HG03378 (cell line): ENCODE results near the gene KIF25.

ENCODE experiments used
- ATAC-seq: cut with Tn5 transposase; IDR thresholded peaks from one replicate; pipeline ENCODE4 v1.9.1; 2021; ENCODE audit warnings: mild to moderate bottlenecking, moderate library complexity; ENCODE audit not compliant: unreplicated experiment

The KIF25 gene

DNA sequence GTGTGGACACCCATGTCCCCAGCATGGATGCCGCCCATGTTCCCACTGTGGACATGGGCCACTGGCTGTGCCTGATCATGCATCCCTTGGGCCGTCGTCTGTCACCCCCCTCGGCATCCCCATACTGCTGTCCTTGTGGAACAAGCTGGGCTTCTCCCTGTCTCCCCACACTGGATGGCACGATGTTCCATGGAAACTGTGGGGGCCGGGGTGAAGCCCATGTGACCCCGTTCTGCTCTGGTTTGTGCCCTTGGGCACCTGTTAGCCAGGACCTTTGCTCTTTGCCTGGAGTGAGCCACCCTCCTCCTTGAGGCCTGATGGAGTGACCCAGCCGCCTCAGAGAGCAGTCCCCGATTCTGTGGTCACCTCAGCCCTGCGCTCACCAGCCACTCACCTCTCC is 89.1 kb downstream of the KIF25 start:
- no peak for ATAC-seq

DNA sequence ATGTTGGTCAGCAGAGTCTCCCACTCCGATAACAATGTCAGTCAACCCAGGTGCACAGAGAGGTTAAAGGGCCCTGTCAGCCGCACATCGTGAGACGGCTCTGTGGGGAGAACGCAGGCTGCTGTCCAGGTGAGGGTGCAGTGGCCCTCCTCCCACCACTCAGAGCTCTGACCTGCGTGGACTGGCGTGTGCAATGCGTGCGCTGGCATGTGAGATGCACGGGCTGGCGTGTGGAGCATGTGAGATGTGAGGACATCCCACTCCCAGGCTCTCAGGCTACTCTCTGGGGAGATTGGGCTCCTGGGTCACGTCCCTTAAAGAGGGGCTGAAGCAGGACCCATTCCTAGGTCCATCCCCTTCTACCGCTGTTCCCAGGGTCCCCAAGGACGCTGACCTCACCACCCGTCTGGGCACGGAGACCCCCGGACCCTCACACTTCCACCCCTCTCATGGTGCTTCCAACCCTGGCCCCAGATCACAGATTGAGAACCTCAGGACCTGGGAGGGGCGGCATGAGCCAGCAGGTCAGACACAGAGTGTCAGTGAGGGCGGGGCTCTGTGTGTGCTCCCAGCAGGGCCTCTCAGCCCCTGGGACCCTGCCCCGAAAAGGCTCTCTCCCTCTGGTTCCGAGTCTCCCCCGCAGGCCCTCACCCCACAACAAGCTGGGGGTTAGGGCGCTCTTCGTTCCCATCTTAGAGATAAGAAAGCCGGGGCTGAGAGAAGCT is 90.1 kb downstream of the KIF25 start:
- ATAC-seq: no peak

DNA sequence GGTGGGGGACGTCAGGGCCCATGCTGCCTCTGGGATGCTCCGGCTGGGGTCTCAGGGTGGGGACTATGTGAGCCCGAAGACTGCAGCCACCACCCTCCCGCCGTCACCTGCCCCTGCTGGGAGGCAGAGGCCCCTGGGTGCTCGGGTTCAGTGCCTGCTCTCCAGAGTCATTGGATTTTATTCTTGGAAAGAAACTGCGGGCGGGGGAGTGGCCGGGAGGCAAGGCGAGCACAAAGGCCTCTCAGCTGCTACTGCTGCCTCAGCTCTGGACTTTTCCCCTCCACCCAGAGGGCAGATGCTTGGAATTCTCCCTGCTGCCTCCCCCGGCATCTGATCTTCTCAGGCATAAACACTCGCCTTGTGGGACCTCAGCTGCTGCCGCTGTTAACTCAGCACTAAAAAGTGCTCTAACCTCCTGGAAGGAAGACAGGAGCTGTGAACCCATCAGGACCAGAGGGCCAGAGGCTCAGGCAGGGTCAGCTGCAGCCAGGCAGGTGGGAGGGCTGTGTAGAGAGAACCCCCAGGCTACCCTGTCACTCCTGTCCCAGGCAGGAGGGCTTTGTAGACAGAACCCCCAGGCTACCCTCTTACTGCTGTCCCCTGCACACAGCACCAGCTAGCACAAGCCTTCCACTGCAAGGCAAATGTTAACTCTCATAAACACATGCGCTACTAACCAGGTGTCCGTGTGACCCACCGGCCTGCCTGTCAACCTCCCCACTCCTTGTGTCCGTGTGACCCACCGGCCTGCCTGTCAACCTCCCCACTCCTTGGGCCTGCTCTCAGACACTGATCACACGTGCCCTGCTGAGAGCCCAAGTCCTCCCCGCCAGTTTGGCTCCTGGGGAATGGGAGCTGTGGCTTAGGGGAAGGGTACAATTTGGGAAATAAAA is 90.9 kb downstream of the KIF25 start:
- no peak for ATAC-seq

DNA sequence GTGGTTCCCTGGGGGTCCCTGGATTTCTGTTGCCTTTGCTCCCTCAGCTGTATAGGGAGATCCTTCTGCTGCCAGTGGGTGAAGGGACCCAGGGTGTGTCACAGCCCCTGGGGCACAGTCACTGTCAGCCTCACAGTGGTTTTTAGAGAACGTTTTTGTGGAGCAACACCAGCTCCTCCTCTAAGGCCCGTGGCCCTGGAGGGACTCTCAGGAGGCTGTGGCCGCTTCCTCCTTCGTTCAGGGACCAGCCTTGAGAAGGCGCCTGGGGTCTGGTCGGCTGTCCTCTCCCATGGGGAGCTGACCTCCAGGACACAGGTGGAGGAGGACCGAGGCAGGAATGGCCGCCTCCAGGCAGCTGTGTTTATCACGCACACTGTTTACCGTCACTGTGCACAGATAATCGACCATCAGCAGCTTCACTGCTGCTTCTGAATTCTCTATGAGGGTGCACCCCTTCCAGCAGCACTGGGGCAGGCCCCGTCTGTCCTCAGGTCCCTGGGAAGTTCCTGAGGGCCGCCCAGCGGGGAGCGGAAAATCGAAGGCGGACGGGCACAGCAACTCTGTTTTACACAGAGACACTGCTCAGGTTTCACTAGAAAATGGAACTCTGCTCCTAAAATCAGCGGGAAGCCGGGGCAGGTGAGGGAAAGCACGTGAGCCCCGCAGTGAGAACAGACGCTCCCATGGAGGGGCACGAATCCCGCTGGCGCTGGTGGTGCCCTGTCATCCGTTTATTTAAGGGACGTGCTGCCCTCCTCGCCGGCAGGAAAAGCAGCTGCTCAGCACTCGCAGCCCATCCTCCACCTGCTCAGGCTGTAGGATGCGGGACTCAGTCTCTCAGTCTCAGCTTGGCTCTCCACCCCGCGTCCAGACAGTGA is 92.0 kb downstream of the KIF25 start:
- no peak for ATAC-seq

DNA sequence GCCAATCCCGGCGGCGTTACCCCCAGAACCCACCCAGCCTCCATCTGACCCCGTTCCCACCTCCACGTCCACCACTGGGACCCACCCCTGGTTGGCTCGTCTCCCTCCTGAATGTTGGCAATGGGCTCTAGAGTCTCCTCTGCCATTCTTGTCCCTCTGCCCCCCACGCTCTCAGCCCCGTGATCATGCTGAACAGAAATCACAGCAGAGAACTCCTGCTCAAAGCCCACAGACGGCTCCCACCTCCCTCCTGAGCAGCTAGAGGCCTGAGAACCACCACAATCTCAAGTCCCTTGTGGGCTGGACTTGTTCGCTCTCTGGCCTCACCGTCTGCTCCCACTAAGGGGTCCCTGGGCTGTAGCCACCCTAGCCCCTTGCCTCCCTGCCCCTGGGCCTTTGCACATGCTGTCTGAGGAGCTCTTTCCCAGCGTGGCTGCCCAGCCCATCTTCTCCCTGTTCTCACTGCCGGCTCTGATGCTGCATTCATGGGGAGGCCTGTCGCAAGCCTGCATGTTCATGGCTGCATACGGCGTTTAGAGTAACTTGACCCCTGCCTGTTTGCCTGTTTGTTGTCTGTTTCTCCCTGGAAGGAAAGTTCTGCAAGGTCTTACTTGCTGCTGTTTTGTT is 92.7 kb downstream of the KIF25 start:
- ATAC-seq: no peak

DNA sequence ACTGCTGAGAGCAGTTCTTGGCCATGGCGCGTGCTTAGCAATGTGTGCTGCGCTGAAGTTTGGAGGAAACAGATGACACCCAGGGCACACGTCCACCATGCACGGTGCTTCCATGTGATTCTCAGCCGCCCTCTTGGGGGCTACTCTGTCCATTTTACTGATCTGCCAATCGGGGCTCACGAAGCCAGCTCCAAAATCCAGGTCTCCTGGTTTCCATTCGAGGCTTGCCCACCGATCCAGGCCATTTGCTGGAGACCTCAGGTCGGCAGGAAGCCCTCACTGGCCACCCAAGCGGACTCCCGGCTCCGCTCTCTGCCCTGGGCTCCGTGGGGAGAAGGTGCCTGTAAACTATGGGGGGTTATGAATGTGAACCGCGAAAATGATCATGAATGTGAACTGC is 93.2 kb downstream of the KIF25 start:
- no peak for ATAC-seq

DNA sequence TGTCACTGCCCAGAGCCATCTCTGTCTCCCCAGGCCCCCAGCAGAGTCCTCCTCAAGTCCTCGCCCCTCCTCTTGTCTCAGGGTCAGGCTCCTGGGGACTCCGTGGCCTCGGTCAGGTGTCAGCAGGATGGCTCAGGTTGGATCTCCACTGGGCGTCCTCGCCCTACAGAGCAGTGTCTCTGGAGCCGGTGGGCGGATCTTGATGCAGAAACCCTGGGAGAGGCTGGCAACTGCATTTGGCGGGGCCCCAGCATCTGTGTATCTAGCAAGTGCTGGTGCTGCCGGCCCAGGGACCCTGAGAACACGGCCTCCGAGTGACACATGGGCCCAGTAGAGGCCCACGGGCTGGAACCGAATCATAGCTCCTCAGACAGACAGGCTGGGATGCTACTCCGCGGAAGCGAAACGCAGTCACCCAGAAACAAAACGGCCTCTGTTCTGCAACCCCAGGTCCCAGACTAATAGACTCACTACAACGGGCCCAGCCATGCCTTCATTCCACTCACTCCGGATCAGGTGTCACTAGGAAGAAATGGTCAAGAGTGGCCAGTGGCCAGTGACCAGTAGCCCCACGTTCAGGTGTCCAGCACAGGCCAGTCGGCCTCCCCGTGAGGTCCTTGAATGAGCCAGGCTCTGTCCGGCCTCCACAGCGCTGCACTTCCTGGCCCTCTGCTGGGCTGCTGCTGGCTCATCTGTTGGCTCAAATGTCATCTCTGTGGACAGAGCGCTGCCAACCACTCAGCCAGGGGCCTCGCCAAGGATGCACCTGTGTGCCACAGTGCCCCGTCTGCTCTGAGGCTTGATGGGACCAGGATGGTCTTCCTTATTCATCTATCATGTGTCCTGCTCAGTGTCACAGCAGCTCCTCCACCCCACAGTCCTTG is 94.2 kb downstream of the KIF25 start:
- no peak for ATAC-seq

DNA sequence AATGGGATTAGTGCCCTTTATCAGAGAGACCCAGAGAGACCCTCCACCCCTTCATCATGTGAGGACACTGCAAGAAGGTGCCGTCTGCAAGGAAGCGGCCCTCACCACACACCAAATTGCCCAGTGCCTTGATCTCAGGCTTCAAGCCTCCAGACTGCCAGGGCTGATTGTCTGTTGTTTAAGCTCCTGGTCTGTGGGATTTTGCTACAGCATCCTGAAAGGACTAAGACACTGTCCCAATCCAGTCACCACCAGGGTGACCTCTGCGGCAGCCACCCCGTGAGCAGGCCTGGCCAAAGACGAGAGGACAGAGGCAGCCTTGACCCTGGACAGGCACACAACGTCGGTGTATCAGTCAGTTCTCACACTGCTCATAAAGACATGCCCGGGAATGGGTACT is 95.1 kb downstream of the KIF25 start:
- no peak for ATAC-seq

DNA sequence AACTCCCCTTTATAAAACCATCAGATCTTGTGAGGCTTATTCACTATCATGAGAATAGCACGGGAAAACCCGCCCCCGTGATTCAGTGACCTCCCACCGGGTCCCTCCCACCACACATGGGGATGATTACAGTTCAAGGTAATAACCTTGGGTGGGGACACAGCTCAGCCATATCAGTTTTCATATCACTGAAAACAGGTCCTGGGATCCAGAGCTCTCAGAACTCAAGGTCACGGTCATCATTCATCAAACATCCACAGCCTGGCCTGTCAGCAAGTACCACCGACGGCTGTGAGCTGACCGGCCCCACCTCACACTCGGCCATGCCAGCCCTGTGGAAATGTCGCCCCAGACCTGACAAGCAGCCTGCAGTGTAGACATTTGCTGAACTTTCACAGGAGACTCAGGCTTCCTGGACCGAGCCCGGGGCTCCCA is 95.6 kb downstream of the KIF25 start:
- no peak for ATAC-seq

DNA sequence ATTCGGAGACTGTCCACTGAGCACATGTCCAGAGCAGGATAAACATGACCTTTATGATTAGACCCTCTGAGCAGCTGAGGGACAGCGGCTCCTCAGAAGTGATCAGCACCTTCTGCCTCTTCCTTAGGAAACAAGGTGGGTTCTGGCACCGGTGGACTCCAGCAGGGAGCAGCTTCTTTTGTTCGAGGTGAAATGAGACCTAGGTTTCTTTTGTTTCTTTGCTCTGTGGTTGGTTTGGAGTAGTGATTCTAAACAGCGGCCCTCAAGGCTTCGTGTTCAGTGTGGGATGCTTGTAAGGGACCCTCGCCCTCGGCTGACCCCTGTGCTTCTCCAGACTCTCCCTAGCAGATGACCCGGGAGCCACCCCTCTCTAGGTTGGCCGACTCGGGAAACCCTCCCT is 96.2 kb downstream of the KIF25 start:
- ATAC-seq: no peak
